AG04449 (cell line): ENCODE data around the gene TEX22.

Experiments used
- CTCF ChIA-PET: fragments of 350-600 bp; formaldehyde crosslinking; extraction: SDS; loops from one replicate; lab custom pipeline; 2021; ENCODE audit warnings: antibody characterized with exemption; lab: Yijun Ruan, JAX
- POLR2A ChIA-PET: fragments of 400-600, 350-600 bp; formaldehyde crosslinking; extraction: SDS; loops from one replicate; lab custom pipeline; 2020; ENCODE audit warnings: antibody characterized with exemption, inconsistent platforms; lab: Yijun Ruan, JAX
- DNase-seq: peaks from one replicate; pipeline ENCODE4 v3.0.0-alpha.2; 2010; ENCODE audit warnings: low read depth, low spot score
- H3K4me3 ChIP-seq: 2 replicates; pipeline ENCODE4 v1.5.1; 2011; ENCODE audit warnings: low read depth, mild to moderate bottlenecking, control low read depth, low read length
- CTCF ChIP-seq: IDR thresholded peaks from one replicate; pipeline ENCODE4 v1.5.1; 2011; ENCODE audit warnings: mild to moderate bottlenecking, moderate library complexity, low read length, control low read depth, inconsistent platforms; ENCODE audit not compliant: insufficient read depth; ENCODE audit errors: missing control alignments

Gene TEX22

GRCh38 chr14:105351920-105352851 lies 46.2 kb upstream of the TEX22 start:
- TF ChIP-seq CTCF: peak; percentile 88
- POLR2A ChIA-PET: interaction anchor here (0.7 kb wide), 1 partner anchor 24 kb away, joined by 4 read pairs; no protein-coding TSS in a partner anchor
- peak; percentile 40 for DNase-seq
- CTCF ChIA-PET: interaction anchor here (0.7 to 3.2 kb wide), 25 partner anchors 10 to 262 kb away, joined by 3 to 32 read pairs (median 5); no protein-coding TSS in a partner anchor
- H3K4me3 ChIP-seq: no peak overlapping the region

DNA sequence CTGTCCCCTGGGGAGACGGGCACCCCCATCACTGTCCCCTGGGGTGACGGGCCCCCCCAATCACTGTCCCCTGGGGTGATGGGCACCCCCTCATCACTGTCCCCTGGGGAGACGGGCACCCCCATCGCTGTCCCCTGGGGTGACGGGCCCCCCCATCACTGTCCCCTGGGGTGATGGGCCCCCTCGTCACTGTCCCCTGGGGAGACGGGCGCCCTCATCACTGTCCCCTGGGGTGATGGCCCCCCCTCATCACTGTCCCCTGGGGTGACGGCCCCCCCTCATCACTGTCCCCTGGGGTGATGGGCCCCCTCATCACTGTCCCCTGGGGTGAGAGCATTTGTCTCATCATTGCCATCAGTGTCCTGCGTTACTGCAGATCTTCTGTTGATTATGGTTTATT lies 45.2 kb upstream of the TEX22 start:
- CTCF ChIA-PET: interaction anchor here (1.0 kb wide), 2 partner anchors 9 to 13 kb away, joined by 3 read pairs; no protein-coding TSS in a partner anchor
- POLR2A ChIA-PET: no interaction called here

GRCh38 chr14:105354541-105354940 lies 43.8 kb upstream of the TEX22 start:
- POLR2A ChIA-PET: no interaction called here
- CTCF ChIA-PET: interaction anchor here (0.8 to 1.9 kb wide), 5 partner anchors 10 to 165 kb away, joined by 3 to 6 read pairs (median 4); no protein-coding TSS in a partner anchor

More for the DNA sequence above, 45.2 kb upstream of the TEX22 start:
- no peak overlapping the region for H3K4me3 ChIP-seq
- TF ChIP-seq CTCF: no peak
- no peak for DNase-seq

GRCh38 chr14:105355049-105355575 lies 43.2 kb upstream of the TEX22 start:
- CTCF ChIA-PET: interaction anchor here (1.5 to 1.9 kb wide), 3 partner anchors 10 to 154 kb away, joined by 3 to 6 read pairs (median 6); no protein-coding TSS in a partner anchor
- TF ChIP-seq CTCF: no peak
- POLR2A ChIA-PET: no interaction called here
- H3K4me3 ChIP-seq: no peak overlapping the region
- DNase-seq: no peak

More at GRCh38 chr14:105354541-105354940, 43.8 kb upstream of the TEX22 start:
- H3K4me3 ChIP-seq: no peak overlapping the region
- TF ChIP-seq CTCF: no peak
- DNase-seq: no peak

DNA sequence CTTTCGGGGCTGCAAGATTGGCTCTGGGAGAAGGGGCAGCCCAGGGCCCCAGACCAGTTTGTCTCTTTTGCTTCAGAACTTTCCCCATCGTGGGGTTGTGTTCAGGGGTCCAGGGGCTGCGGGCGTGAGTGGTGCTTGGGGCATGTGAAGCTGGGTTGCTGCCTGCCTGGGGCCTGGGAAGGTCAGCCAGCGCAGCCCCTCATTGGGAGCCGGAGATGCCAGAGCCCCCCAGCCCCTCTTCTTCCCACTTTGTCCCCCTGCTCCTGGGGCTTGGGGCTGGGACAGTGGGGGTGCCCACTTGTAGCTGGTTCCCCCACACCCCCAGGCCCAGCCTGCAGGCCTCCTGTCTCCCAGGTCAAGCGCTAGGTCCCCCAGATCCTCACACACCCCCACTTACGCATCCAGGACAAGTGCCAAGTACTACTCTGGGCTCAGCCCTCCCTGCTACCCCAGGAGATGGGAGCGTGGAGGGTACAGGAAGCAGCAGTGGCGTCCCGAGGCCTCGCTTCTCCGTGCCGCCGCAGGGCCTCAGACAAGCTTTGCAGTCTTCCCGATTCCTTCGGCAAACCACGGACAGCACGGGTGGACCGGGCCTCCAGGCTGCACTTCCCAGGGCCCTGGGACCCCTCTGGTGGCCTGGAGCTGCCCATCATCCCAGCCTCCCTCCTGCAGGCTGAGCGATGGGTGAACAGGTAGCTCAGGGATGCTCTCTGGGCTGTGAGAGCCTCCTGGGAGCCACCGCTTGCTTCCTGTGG lies 42.3 kb upstream of the TEX22 start:
- ChIA-PET CTCF (interaction anchor here (0.8 to 1.5 kb wide), 3 partner anchors 61 to 155 kb away, joined by 3 read pairs; no protein-coding TSS in a partner anchor), POLR2A (no interaction called here)
- no peak overlapping the region for H3K4me3 ChIP-seq
- TF ChIP-seq CTCF: no peak
- DNase-seq: no peak
